ENCODE data around the gene TRIM8. TPM values are rescaled to one million over a fixed set of nuclear protein-coding genes. Genes with fewer than 3 reads are reported as not detected.

Gene TRIM8
- total RNA-seq, 2 experiments from 2014 or later, result 39.5 to 39.8 TPM

DNA sequence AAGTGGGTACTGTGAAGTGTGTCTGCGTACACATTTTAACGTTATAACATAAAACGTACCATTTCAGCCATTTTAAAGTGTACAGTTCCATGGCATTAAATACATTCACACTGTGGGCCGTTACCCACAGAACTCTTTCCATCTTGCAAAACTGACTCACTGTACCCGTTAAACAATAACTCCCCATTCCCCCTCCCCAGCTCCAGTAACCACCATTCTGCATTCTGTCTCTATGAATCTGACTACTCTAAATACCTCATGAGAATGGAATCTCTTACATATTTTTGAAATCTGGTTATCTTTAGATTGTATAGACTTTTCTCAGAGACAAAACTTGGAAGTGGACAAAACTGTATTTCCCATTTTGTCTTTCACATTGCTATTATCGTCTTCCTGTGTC lies 60.6 kb downstream of the TRIM8 start:
- no peak overlapping the region for H3K4me3 Mint-ChIP-seq
- intact Hi-C loops (cut with micrococcal nuclease), result no loop called here
- H3K27ac Mint-ChIP-seq, result peak overlapping the region; percentile 75
- DNase-seq (peak; percentile 37), ATAC-seq (peak; percentile 72)
- ChIA-PET CTCF (interaction anchor here (1.0 to 1.4 kb wide), 2 partner anchors 9 to 26 kb away, joined by 3 read pairs; partner anchors contain the start of gene ARL3), POLR2A (interaction anchor here (2.4 kb wide), 1 partner anchor 9 kb away, joined by 11 read pairs; the partner anchor contains the start of gene ARL3)
- H3K27me3 Mint-ChIP-seq, result no peaks in the 10 kb centered on the region
- no peaks in the 10 kb centered on the region for H3K9me3 Mint-ChIP-seq
- no peak for TF ChIP-seq CTCF (IDR thresholded peaks at IDR 0.05)
- peaks cover 26% of the 10 kb centered on the region for H3K4me1 Mint-ChIP-seq (ENCODE audit: low read depth)
- H3K36me3 Mint-ChIP-seq (ENCODE audit: low read depth), result peaks cover 10% of the 10 kb centered on the region

GRCh38 chr10:102705531-102705930 lies 61.3 kb downstream of the TRIM8 start:
- DNase-seq (no peak), ATAC-seq (no peak)
- Mint-ChIP-seq H3K27ac (no peak overlapping the region), H3K27me3 (no peaks in the 10 kb centered on the region), H3K9me3 (no peaks in the 10 kb centered on the region), H3K36me3 (ENCODE audit: low read depth) (peaks cover 9% of the 10 kb centered on the region), H3K4me1 (ENCODE audit: low read depth) (peaks cover 32% of the 10 kb centered on the region), H3K4me3 (no peak overlapping the region)
- ChIA-PET POLR2A (interaction anchor here (2.4 kb wide), 1 partner anchor 8 kb away, joined by 11 read pairs; the partner anchor contains the start of gene ARL3), CTCF (interaction anchor here (1.0 to 1.4 kb wide), 2 partner anchors 8 to 26 kb away, joined by 3 read pairs; partner anchors contain the start of gene ARL3)
- no peak for TF ChIP-seq CTCF (IDR thresholded peaks at IDR 0.05)
- intact Hi-C loops (cut with micrococcal nuclease), result no loop called here

Other genes with a start within 250 kb of the TRIM8 start
- gene NFKB2, start 248.8 kb upstream of the TRIM8 start, total RNA-seq, result 100 to 1,000 TPM; 251 to 253 TPM
- 10 to 100 TPM in 1 of 2 experiments, 1 to 10 TPM in 1; 9.3 to 10.4 TPM for gene PSD, start 225.7 kb upstream of the TRIM8 start, total RNA-seq
- 10 to 100 TPM; 14.1 to 15.7 TPM for gene FBXL15, start 223.6 kb upstream of the TRIM8 start, total RNA-seq
- gene CUEDC2, start 211.9 kb upstream of the TRIM8 start, total RNA-seq, result 10 to 100 TPM; 71.8 to 76.4 TPM
- under 1 TPM; 0.20 to 0.36 TPM for gene C10orf95, start 192.9 kb upstream of the TRIM8 start, total RNA-seq
- gene ACTR1A, start 141.8 kb upstream of the TRIM8 start, total RNA-seq, result 10 to 100 TPM; 47.1 to 51.3 TPM
- gene SUFU, start 140.5 kb upstream of the TRIM8 start, total RNA-seq, result 1 to 10 TPM; 8.5 to 8.8 TPM
- gene ARL3, start 69.9 kb downstream of the TRIM8 start, total RNA-seq, result 1 to 10 TPM; 5.3 to 6.2 TPM
- 10 to 100 TPM; 12.8 to 16.3 TPM for gene SFXN2, start 70.2 kb downstream of the TRIM8 start, total RNA-seq
- 10 to 100 TPM; 11.4 to 12.7 TPM for gene WBP1L, start 99.5 kb downstream of the TRIM8 start, total RNA-seq
- not detected for gene CYP17A1, start 192.9 kb downstream of the TRIM8 start, total RNA-seq
- gene BORCS7, start 209.8 kb downstream of the TRIM8 start, total RNA-seq, result 1 to 10 TPM; 6.4 to 6.8 TPM
- 1 to 10 TPM in 1 of 2 experiments, not detected in 1; 1.4 TPM for gene AS3MT, start 225.0 kb downstream of the TRIM8 start, total RNA-seq